ENCODE results near the gene FNIP1.
A peak's percentile ranks its signal among the peaks of the same experiment; 100 is the strongest.
"Not testable (repeated sequence)": the region's sequence is repeated elsewhere in the genome, so short reads cannot be mapped to it uniquely, and the experiment has no call there.

Gene FNIP1

GRCh38 chr5:131637694-131638093, 159.1 kb downstream of the FNIP1 start:
- no peak for DNase-seq (ENCODE audit: low spot score)

GRCh38 chr5:131635684-131636572, 160.9 kb downstream of the FNIP1 start:
- DNase-seq (ENCODE audit: low spot score) = peak; percentile 12

GRCh38 chr5:131634996-131635683, 161.7 kb downstream of the FNIP1 start, which contains the start of gene RAPGEF6:
Gene RAPGEF6, minus strand, starts transcription at chr5:131635229. Its CDS starts 199 bp downstream, at chr5:131635030.
- DNase-seq (ENCODE audit: low spot score) = peak; percentile 83

- peak; percentile 19 for DNase-seq (ENCODE audit: low spot score)
Observed at GRCh38 chr5:131634666-131634995, 162.2 kb downstream of the FNIP1 start.

- DNase-seq (ENCODE audit: low spot score) = no peak
Observed at GRCh38 chr5:131634238-131634637, 162.6 kb downstream of the FNIP1 start.

GRCh38 chr5:131633830-131634229, 163.0 kb downstream of the FNIP1 start:
- no peak for DNase-seq (ENCODE audit: low spot score)

- no peak for DNase-seq (ENCODE audit: low spot score)
Observed at GRCh38 chr5:131630963-131631350, 165.9 kb downstream of the FNIP1 start.

GRCh38 chr5:131630208-131630962, 166.4 kb downstream of the FNIP1 start:
- no peak for DNase-seq (ENCODE audit: low spot score)

- no peak for DNase-seq (ENCODE audit: low spot score)
Observed at GRCh38 chr5:131628990-131629389, 167.8 kb downstream of the FNIP1 start.

GRCh38 chr5:131627207-131627865, 169.5 kb downstream of the FNIP1 start:
- no peak for DNase-seq (ENCODE audit: low spot score)

GRCh38 chr5:131622633-131623032, 174.2 kb downstream of the FNIP1 start:
- DNase-seq (ENCODE audit: low spot score) = no peak

GRCh38 chr5:131621164-131621563, 175.7 kb downstream of the FNIP1 start:
- DNase-seq (ENCODE audit: low spot score) = not testable (repeated sequence)

GRCh38 chr5:131619102-131619501, 177.7 kb downstream of the FNIP1 start:
- no peak for DNase-seq (ENCODE audit: low spot score)

GRCh38 chr5:131617140-131617822, 179.5 kb downstream of the FNIP1 start:
- DNase-seq (ENCODE audit: low spot score) = no peak

- DNase-seq (ENCODE audit: low spot score) = no peak
Observed at GRCh38 chr5:131615957-131616356, 180.9 kb downstream of the FNIP1 start.

GRCh38 chr5:131613423-131613822, 183.4 kb downstream of the FNIP1 start:
- no peak for DNase-seq (ENCODE audit: low spot score)

- no peak for DNase-seq (ENCODE audit: low spot score)
Observed at GRCh38 chr5:131611064-131611381, 185.8 kb downstream of the FNIP1 start.

- DNase-seq (ENCODE audit: low spot score) = peak; percentile 54
Observed at GRCh38 chr5:131610198-131611063, 186.4 kb downstream of the FNIP1 start.

- DNase-seq (ENCODE audit: low spot score) = peak; percentile 28
Observed at GRCh38 chr5:131609774-131610173, 187.0 kb downstream of the FNIP1 start.

- no peak for DNase-seq (ENCODE audit: low spot score)
Observed at GRCh38 chr5:131608597-131608996, 188.2 kb downstream of the FNIP1 start.

Data from hepatic stellate cell (primary cell).